Measurements from ENCODE around the gene SOX30. TPM values are rescaled to one million over a fixed set of nuclear protein-coding genes. Genes with fewer than 3 reads are reported as not detected.
A peak's percentile ranks its signal among the peaks of the same experiment; 100 is the strongest.

SOX30 gene
- total RNA-seq, 1 donor from 2014 or later: not detected

- Mint-ChIP-seq H3K4me1 (peaks cover 4% of the 10 kb centered on the region), H3K9me3 (no peaks in the 10 kb centered on the region), H3K36me3 (ENCODE audit: low read depth) (no peaks in the 10 kb centered on the region), H3K27me3 (ENCODE audit: low read depth) (no peaks in the 10 kb centered on the region), H3K4me3 (no peak overlapping the region), H3K27ac (ENCODE audit: unreplicated experiment) (no peak overlapping the region)
- TF ChIP-seq CTCF (conservative IDR thresholded peaks at IDR 0.05): no peak
- no peak for DNase-seq (ENCODE audit: low read depth, low spot score)
Observed at GRCh38 chr5:157582731-157583620, 69.3 kb downstream of the SOX30 start.

GRCh38 chr5:157581901-157582300, 70.3 kb downstream of the SOX30 start:
- Mint-ChIP-seq H3K36me3 (ENCODE audit: low read depth) (no peaks in the 10 kb centered on the region), H3K4me1 (peaks cover 9% of the 10 kb centered on the region), H3K9me3 (no peaks in the 10 kb centered on the region), H3K27ac (ENCODE audit: unreplicated experiment) (no peak overlapping the region), H3K4me3 (no peak overlapping the region), H3K27me3 (ENCODE audit: low read depth) (peaks cover 5% of the 10 kb centered on the region)
- no peak for TF ChIP-seq CTCF (conservative IDR thresholded peaks at IDR 0.05)
- DNase-seq (ENCODE audit: low read depth, low spot score): no peak

GRCh38 chr5:157578079-157578780, 74.0 kb downstream of the SOX30 start:
- Mint-ChIP-seq H3K27ac (ENCODE audit: unreplicated experiment) (no peak overlapping the region), H3K9me3 (no peaks in the 10 kb centered on the region), H3K27me3 (ENCODE audit: low read depth) (peaks cover 32% of the 10 kb centered on the region), H3K4me1 (peaks cover 18% of the 10 kb centered on the region), H3K36me3 (ENCODE audit: low read depth) (no peaks in the 10 kb centered on the region), H3K4me3 (peak overlapping the region; percentile 36)
- no peak for TF ChIP-seq CTCF (conservative IDR thresholded peaks at IDR 0.05)
- DNase-seq (ENCODE audit: low read depth, low spot score): no peak

GRCh38 chr5:157576678-157577077, 75.6 kb downstream of the SOX30 start:
- TF ChIP-seq CTCF (conservative IDR thresholded peaks at IDR 0.05): no peak
- no peak overlapping the region for H3K27ac Mint-ChIP-seq (ENCODE audit: unreplicated experiment)
- no peaks in the 10 kb centered on the region for H3K36me3 Mint-ChIP-seq (ENCODE audit: low read depth)
- H3K4me3 Mint-ChIP-seq: peak overlapping the region; percentile 85
- H3K27me3 Mint-ChIP-seq (ENCODE audit: low read depth): peaks cover 32% of the 10 kb centered on the region
- H3K4me1 Mint-ChIP-seq: peaks cover 19% of the 10 kb centered on the region
- no peaks in the 10 kb centered on the region for H3K9me3 Mint-ChIP-seq
- no peak for DNase-seq (ENCODE audit: low read depth, low spot score)

Other genes with a start within 250 kb of the SOX30 start
- not detected in 2 replicates for gene NIPAL4, start 192.2 kb downstream of the SOX30 start, total RNA-seq
- 9.1 and 11.3 TPM in 2 replicates for gene ADAM19, start 76.7 kb downstream of the SOX30 start, total RNA-seq
- gene C5orf52, start 19.1 kb upstream of the SOX30 start, total RNA-seq: not detected in 2 replicates
- 19.5 and 20.1 TPM in 2 replicates for gene THG1L, start 79.0 kb upstream of the SOX30 start, total RNA-seq
- gene LSM11, start 91.3 kb upstream of the SOX30 start, total RNA-seq: 10.4 and 11.3 TPM in 2 replicates
- 53.8 TPM in 2 replicates for gene CLINT1, start 206.7 kb upstream of the SOX30 start, total RNA-seq